IMR-90 (cell line): ENCODE data around the gene TMEM144. TPM values are rescaled to one million over a fixed set of nuclear protein-coding genes. Genes with fewer than 3 reads are reported as not detected.
"Not testable (repeated sequence)": the region's sequence is repeated elsewhere in the genome, so short reads cannot be mapped to it uniquely, and the experiment has no call there.

Source experiments
- ATAC-seq: fragments of 200-7000 bp; cut with Tn5 transposase; 2 replicates; pipeline ENCODE4 v1.9.1; 2020; ENCODE audit warnings: low read depth, mild to moderate bottlenecking, moderate library complexity
- BruUV-seq: library from RNA; stranded (reverse); fragments of 400-500 nt; replicated peaks from 2 replicates; lab custom pipeline; 2021; lab: Mats Ljungman, UMichigan
- CTCF ChIA-PET: fragments of 300-600 bp; formaldehyde crosslinking; extraction: SDS; loops from one replicate; lab custom pipeline; 2021; ENCODE audit warnings: antibody characterized with exemption; lab: Yijun Ruan, JAX
- POLR2A ChIA-PET: fragments of 300-600 bp; sonication (Branson Sonifier 250); formaldehyde crosslinking; loops from one replicate; lab custom pipeline; 2022; ENCODE audit warnings: antibody characterized with exemption; ENCODE audit not compliant: unreplicated experiment; lab: Charles Lee
- DNase-seq: peaks from one replicate; pipeline ENCODE4 v3.0.0; 2013
- H2AFZ ChIP-seq: replicated peaks from 2 replicates; pipeline ENCODE3; 2013; ENCODE audit warnings: low read length, mild to moderate bottlenecking; ENCODE audit not compliant: poor library complexity
- H2AK5ac ChIP-seq: 2 replicates; pipeline ENCODE4 v1.6.1; 2013; ENCODE audit warnings: low read depth, low read length, inconsistent platforms
- H2AK9ac ChIP-seq: replicated peaks from 2 replicates; pipeline ENCODE3; 2013; ENCODE audit warnings: mild to moderate bottlenecking, low read depth, low read length, moderate library complexity; ENCODE audit not compliant: poor library complexity
- H2BK120ac ChIP-seq: 2 replicates; pipeline ENCODE4 v1.6.1; 2013; ENCODE audit warnings: low read depth, low read length, inconsistent platforms
- H2BK15ac ChIP-seq: 3 replicates; pipeline ENCODE4 v1.6.1; 2013; ENCODE audit warnings: low read depth, low read length, inconsistent platforms
- H2BK20ac ChIP-seq: 2 replicates; pipeline ENCODE4 v1.6.1; 2013; ENCODE audit warnings: low read depth, mild to moderate bottlenecking, inconsistent platforms, low read length, moderate library complexity
- H2BK5ac ChIP-seq: 2 replicates; pipeline ENCODE4 v1.6.1; 2013; ENCODE audit warnings: mild to moderate bottlenecking, low read depth, low read length, inconsistent platforms; ENCODE audit not compliant: poor library complexity, severe bottlenecking
- H3K14ac ChIP-seq: replicated peaks from 2 replicates; pipeline ENCODE4 v1.6.1; 2013; ENCODE audit warnings: low read depth, low read length, inconsistent platforms
- H3K18ac ChIP-seq: 2 replicates; pipeline ENCODE4 v1.6.1; 2013; ENCODE audit warnings: low read depth, low read length, control low read depth
- H3K23ac ChIP-seq: 2 replicates; pipeline ENCODE4 v1.6.1; 2013; ENCODE audit warnings: low read depth, low read length, inconsistent platforms
- H3K27ac ChIP-seq: 2 replicates; pipeline ENCODE4 v1.5.1; 2013; ENCODE audit warnings: mild to moderate bottlenecking, control low read depth, low read length; ENCODE audit not compliant: insufficient read depth
- H3K27me3 ChIP-seq: 2 replicates; pipeline ENCODE4 v1.6.1; 2013; ENCODE audit warnings: low read length; ENCODE audit not compliant: control insufficient read depth, insufficient read depth
- H3K36me3 ChIP-seq: 2 replicates; pipeline ENCODE4 v1.6.1; 2013; ENCODE audit warnings: low read length, mixed read lengths; ENCODE audit not compliant: control insufficient read depth, insufficient read depth
- H3K4ac ChIP-seq: 2 replicates; pipeline ENCODE4 v1.6.1; 2013; ENCODE audit warnings: low read depth, low read length, inconsistent platforms
- H3K4me1 ChIP-seq: 2 replicates; pipeline ENCODE4 v1.6.1; 2013; ENCODE audit warnings: low read length, mixed read lengths; ENCODE audit not compliant: control insufficient read depth, insufficient read depth
- H3K4me2 ChIP-seq: 2 replicates; pipeline ENCODE4 v1.6.1; 2013; ENCODE audit warnings: low read depth, mild to moderate bottlenecking, control low read depth, low read length, moderate library complexity
- H3K4me3 ChIP-seq: 2 replicates; pipeline ENCODE4 v1.5.1; 2013; ENCODE audit warnings: low read depth, mild to moderate bottlenecking, control low read depth, low read length, moderate library complexity; ENCODE audit not compliant: insufficient read depth
- H3K56ac ChIP-seq: 2 replicates; pipeline ENCODE4 v1.6.1; 2013; ENCODE audit warnings: low read length, inconsistent platforms; ENCODE audit not compliant: insufficient read depth; ENCODE audit errors: extremely low read depth
- H3K79me1 ChIP-seq, 2 experiments: 2 replicates each; pipeline ENCODE4 v1.6.1; 2013; ENCODE audit warnings: low read length in 2 of 2, inconsistent platforms in 1 of 2, low read depth in 1 of 2
- H3K9ac ChIP-seq: 2 replicates; pipeline ENCODE4 v1.6.1; 2013; ENCODE audit warnings: low read depth, low read length, control low read depth
- H3K9me1 ChIP-seq: 2 replicates; pipeline ENCODE4 v1.6.1; 2013; ENCODE audit warnings: low read length, inconsistent platforms; ENCODE audit not compliant: insufficient read depth
- H3K9me3 ChIP-seq: 2 replicates; pipeline ENCODE4 v1.6.1; 2013; ENCODE audit warnings: low read length; ENCODE audit not compliant: control insufficient read depth, insufficient read depth
- H4K20me1 ChIP-seq: 2 replicates; pipeline ENCODE4 v1.6.1; 2013; ENCODE audit warnings: low read length, inconsistent platforms; ENCODE audit not compliant: insufficient read depth
- H4K5ac ChIP-seq: 2 replicates; pipeline ENCODE4 v1.6.1; 2013; ENCODE audit warnings: mild to moderate bottlenecking, low read depth, low read length, control low read depth
- H4K8ac ChIP-seq, 2 experiments: 2 replicates each; pipeline ENCODE4 v1.6.1; 2013; ENCODE audit warnings: low read depth in 2 of 2, low read length in 2 of 2, control low read depth in 1 of 2, inconsistent platforms in 1 of 2
- H4K91ac ChIP-seq: 2 replicates; pipeline ENCODE4 v1.6.1; 2013; ENCODE audit warnings: low read depth, low read length, inconsistent platforms; ENCODE audit not compliant: insufficient read depth
- WGBS, 2 experiments: methylation state at CpG; one replicate each; pipeline versions ENCODE4 v1.1.5 to v1.1.7; 2013; ENCODE audit warnings: missing lambda C conversion rate in 2 of 2; ENCODE audit not compliant: insufficient read length in 1 of 2; ENCODE audit errors: extremely low coverage in 2 of 2; 5-methylcytosine and 5-hydroxymethylcytosine counted together
- dilution Hi-C: fragments of 300-500 bp; cut with HindIII; formaldehyde crosslinking; loops from one replicate; pipeline ENCODE4 v1.14.3; 2018; ENCODE audit warnings: low sequenced_read_pairs; ENCODE audit not compliant: unreplicated experiment
- in situ Hi-C: fragments of 300-500 bp; cut with MboI; formaldehyde crosslinking; loops from 3 replicates; pipeline ENCODE4 v1.14.3; 2019; ENCODE audit warnings: low sequenced_read_pairs, inconsistent platforms, mixed read lengths
- intact Hi-C: fragments of 100-400 bp; cut with micrococcal nuclease; formaldehyde crosslinking; loops from 2 replicates; pipeline ENCODE4 v1.10.0; 2022
- polyA plus RNA-seq, 3 experiments: library from polyadenylated mRNA; depleted of rRNA; stranded (reverse); fragments of >200 nt; gene quantifications; 2 replicates each; pipeline ENCODE4 v1.2.3, GENCODE V29; 2012; ENCODE audit warnings: low replicate concordance in 1 of 3
- total RNA-seq: library from RNA; depleted of rRNA; stranded (reverse); fragments of >200 nt; gene quantifications from 2 replicates; pipeline ENCODE4 v1.2.3, GENCODE V29; 2012

The TMEM144 gene
- total and polyA plus RNA-seq, 2 of the 4 experiments (the other 2 are of a cell fraction) = 0.58 to 2.2 TPM

GRCh38 chr4:158224999-158225398 is 14.7 kb downstream of the TMEM144 start:
- H4K20me1 ChIP-seq, H2AFZ ChIP-seq, H3K27me3 ChIP-seq, H3K23ac ChIP-seq, H3K18ac ChIP-seq, H2AK9ac ChIP-seq, H2BK120ac ChIP-seq, H3K27ac ChIP-seq, H3K36me3 ChIP-seq, H3K4ac ChIP-seq, H3K9me1 ChIP-seq, H4K91ac ChIP-seq, H3K14ac ChIP-seq, H3K9ac ChIP-seq, H4K5ac ChIP-seq, H2BK15ac ChIP-seq, in situ Hi-C loops, BruUV-seq, POLR2A ChIA-PET, dilution Hi-C loops, H3K4me3 ChIP-seq, H4K8ac ChIP-seq, H3K4me1 ChIP-seq, intact Hi-C loops, H2BK5ac ChIP-seq, H3K9me3 ChIP-seq, CTCF ChIA-PET, ATAC-seq, H2BK20ac ChIP-seq, H3K79me1 ChIP-seq, DNase-seq, H3K4me2 ChIP-seq, H2AK5ac ChIP-seq, H3K56ac ChIP-seq: not testable (repeated sequence)
- WGBS, 2 experiments = no CpG with 5 or more reads among the region's 2 CpGs

- H2AK5ac ChIP-seq, H3K9me3 ChIP-seq, in situ Hi-C loops, H2BK120ac ChIP-seq, H4K20me1 ChIP-seq, H2AK9ac ChIP-seq, H3K27ac ChIP-seq, H4K8ac ChIP-seq, H3K36me3 ChIP-seq, H2AFZ ChIP-seq, H2BK15ac ChIP-seq, H3K4me2 ChIP-seq, H2BK20ac ChIP-seq, CTCF ChIA-PET, H3K4ac ChIP-seq, H3K23ac ChIP-seq, H3K18ac ChIP-seq, H3K9me1 ChIP-seq, H3K4me1 ChIP-seq, ATAC-seq, H3K4me3 ChIP-seq, H4K5ac ChIP-seq, POLR2A ChIA-PET, H3K79me1 ChIP-seq, H2BK5ac ChIP-seq, intact Hi-C loops, DNase-seq, H4K91ac ChIP-seq, BruUV-seq, H3K14ac ChIP-seq, dilution Hi-C loops, H3K9ac ChIP-seq, H3K27me3 ChIP-seq, H3K56ac ChIP-seq: not testable (repeated sequence)
- WGBS, 2 experiments = no CpG with 5 or more reads among the region's 5 CpGs
Observed at GRCh38 chr4:158227880-158228279, 17.6 kb downstream of the TMEM144 start.
